ENCODE results near the gene GPR87. TPM values are rescaled to one million over a fixed set of nuclear protein-coding genes. Genes with fewer than 3 reads are reported as not detected.
A peak's percentile ranks its signal among the peaks of the same experiment; 100 is the strongest.

GPR87 gene
- polyA plus RNA-seq, 3 donors, result 0.15 TPM; not detected in 2

GRCh38 chr3:151318991-151319390, 2.4 kb upstream of the GPR87 start:
- H3K79me2 ChIP-seq (ENCODE audit: insufficient read depth, low read length), result no peaks in the 10 kb centered on the region
- Mint-ChIP-seq H3K27ac (peak overlapping the region; percentile 76 to 95 (median 93)), H3K27me3 (ENCODE audit: low read depth in 3 of 3) (peaks cover 0 to 3% (median 0%) of the 10 kb centered on the region in 3 donors), H3K9me3 (peaks cover 0 to 2% (median 0%) of the 10 kb centered on the region in 7 donors), H3K4me1 (peaks cover 59% of the 10 kb centered on the region), H3K36me3 (no peaks in the 10 kb centered on the region), H3K4me3 (peak overlapping the region; percentile 52 to 75)
- no peaks in the 10 kb centered on the region for H3K9me3 ChIP-seq (replicated peaks in 1 of 2; ENCODE audit: control insufficient read depth in 1 of 2, insufficient read depth in 1 of 2, low read length in 2 of 2)
- peak overlapping the region; percentile 64 to 81 for H3K27ac ChIP-seq (ENCODE audit: low read depth in 1 of 2, low read length in 2 of 2)
- H3K9ac ChIP-seq (ENCODE audit: insufficient read depth, low read length, poor library complexity, severe bottlenecking), result peak overlapping the region; percentile 13
- intact Hi-C loops (cut with micrococcal nuclease), result no loop called here
- 11% methylated on average over 3 of the region's 7 CpGs for WGBS (ENCODE audit: insufficient coverage)
- DNase-seq, result peak; percentile 61 to 85 (median 77)
- H3K36me3 ChIP-seq (replicated peaks in 1 of 2; ENCODE audit: control insufficient read depth in 1 of 2, insufficient read depth in 2 of 2, low read length in 2 of 2), result no peaks in the 10 kb centered on the region
- peak overlapping the region; percentile 16 for H2AFZ ChIP-seq (ENCODE audit: insufficient read depth, low read depth, low read length, poor library complexity, severe bottlenecking)
- peaks cover 48 to 60% of the 10 kb centered on the region in 2 donors for H3K4me1 ChIP-seq (ENCODE audit: control insufficient read depth in 1 of 2, insufficient read depth in 2 of 2, low read length in 2 of 2)
- H4K20me1 ChIP-seq (ENCODE audit: insufficient read depth, low read length), result no peaks in the 10 kb centered on the region
- H3K4me2 ChIP-seq (replicated peaks; ENCODE audit: extremely low read depth, low read length, poor library complexity, severe bottlenecking), result peak overlapping the region; percentile 73
- no peak for TF ChIP-seq CTCF (IDR thresholded peaks at IDR 0.05)
- H3K27me3 ChIP-seq (ENCODE audit: control insufficient read depth in 2 of 2, insufficient read depth in 2 of 2, low read length in 2 of 2), result no peaks in the 10 kb centered on the region
- peak overlapping the region in 2 of 3 experiments; percentile 10 to 64 for H3K4me3 ChIP-seq (replicated peaks in 1 of 3; ENCODE audit: low read depth in 2 of 3, low read length in 3 of 3)

- Histone ChIP-seq H3K79me2 (ENCODE audit: insufficient read depth, low read length) (no peaks in the 10 kb centered on the region), H3K27ac (ENCODE audit: low read depth in 1 of 2, low read length in 2 of 2) (peak overlapping the region; percentile 64 to 81), H3K36me3 (replicated peaks in 1 of 2; ENCODE audit: control insufficient read depth in 1 of 2, insufficient read depth in 2 of 2, low read length in 2 of 2) (no peaks in the 10 kb centered on the region), H3K9me3 (replicated peaks in 1 of 2; ENCODE audit: control insufficient read depth in 1 of 2, insufficient read depth in 1 of 2, low read length in 2 of 2) (no peaks in the 10 kb centered on the region), H3K4me3 (replicated peaks in 1 of 3; ENCODE audit: low read depth in 2 of 3, low read length in 3 of 3) (peak overlapping the region in 1 of 3 experiments; percentile 64), H4K20me1 (ENCODE audit: insufficient read depth, low read length) (no peaks in the 10 kb centered on the region), H3K27me3 (ENCODE audit: control insufficient read depth in 2 of 2, insufficient read depth in 2 of 2, low read length in 2 of 2) (no peaks in the 10 kb centered on the region), H3K9ac (ENCODE audit: insufficient read depth, low read length, poor library complexity, severe bottlenecking) (no peak overlapping the region), H3K4me1 (ENCODE audit: control insufficient read depth in 1 of 2, insufficient read depth in 2 of 2, low read length in 2 of 2) (peaks cover 46 to 56% of the 10 kb centered on the region in 2 donors), H3K4me2 (replicated peaks; ENCODE audit: extremely low read depth, low read length, poor library complexity, severe bottlenecking) (peak overlapping the region; percentile 73), H2AFZ (ENCODE audit: insufficient read depth, low read depth, low read length, poor library complexity, severe bottlenecking) (no peak overlapping the region)
- no peak for TF ChIP-seq CTCF (IDR thresholded peaks at IDR 0.05)
- H3K9me3 Mint-ChIP-seq, result peaks cover 0 to 2% (median 0%) of the 10 kb centered on the region in 7 donors
- H3K4me1 Mint-ChIP-seq, result peaks cover 54% of the 10 kb centered on the region
- DNase-seq, result no peak
- intact Hi-C loops (cut with micrococcal nuclease), result no loop called here
- peaks cover 0 to 3% (median 0%) of the 10 kb centered on the region in 3 donors for H3K27me3 Mint-ChIP-seq (ENCODE audit: low read depth in 3 of 3)
- peak overlapping the region in 6 of 7 donors; percentile 73 to 95 (median 90) for H3K27ac Mint-ChIP-seq
- no peaks in the 10 kb centered on the region for H3K36me3 Mint-ChIP-seq
- no peak overlapping the region for H3K4me3 Mint-ChIP-seq
Measured at GRCh38 chr3:151318313-151318712, 1.7 kb upstream of the GPR87 start.
